ENCODE data around the gene RHOT1. TPM values are rescaled to one million over a fixed set of nuclear protein-coding genes. Genes with fewer than 3 reads are reported as not detected.

RHOT1 gene
- total RNA-seq, 1 experiment from 2014 or later, result 23.0 TPM

GRCh38 chr17:32264823-32265191, 122.5 kb downstream of the RHOT1 start:
- no peak for TF ChIP-seq CTCF (IDR thresholded peaks at IDR 0.05; ENCODE audit: unreplicated experiment)
- Mint-ChIP-seq H3K4me1 (ENCODE audit: low read depth, unreplicated experiment) (peaks cover 28% of the 10 kb centered on the region), H3K27ac (ENCODE audit: unreplicated experiment) (no peak overlapping the region), H3K27me3 (ENCODE audit: unreplicated experiment) (peaks cover 94% of the 10 kb centered on the region), H3K4me3 (ENCODE audit: low read depth, unreplicated experiment) (peak overlapping the region; percentile 30), H3K9me3 (ENCODE audit: low read depth, unreplicated experiment) (no peaks in the 10 kb centered on the region), H3K36me3 (ENCODE audit: insufficient read depth, unreplicated experiment) (peaks cover 4% of the 10 kb centered on the region)
- CTCF ChIA-PET, result no interaction called here
- BruUV-seq (replicated peaks), result no TSS peak
- intact Hi-C loops (cut with micrococcal nuclease; ENCODE audit: unreplicated experiment), result no loop called here
- DNase-seq, result no peak

GRCh38 chr17:32265192-32265923, 123.1 kb downstream of the RHOT1 start, which contains the start of gene RHBDL3:
TSS of gene RHBDL3 (plus strand) at chr17:32265832. CDS start at chr17:32266190, 358 bp downstream.
- CTCF ChIA-PET, result no interaction called here
- Mint-ChIP-seq H3K4me3 (ENCODE audit: low read depth, unreplicated experiment) (peak within 1 kb of the TSS; percentile 62), H3K27me3 (ENCODE audit: unreplicated experiment) (peaks cover 94% of the 10 kb centered on the region), H3K36me3 (ENCODE audit: insufficient read depth, unreplicated experiment) (peaks cover 4% of the 10 kb centered on the region), H3K27ac (ENCODE audit: unreplicated experiment) (no peak within 1 kb of the TSS), H3K4me1 (ENCODE audit: low read depth, unreplicated experiment) (peaks cover 28% of the 10 kb centered on the region), H3K9me3 (ENCODE audit: low read depth, unreplicated experiment) (no peaks in the 10 kb centered on the region)
- intact Hi-C loops (cut with micrococcal nuclease; ENCODE audit: unreplicated experiment), result no loop called here
- DNase-seq, result no peak
- BruUV-seq (replicated peaks), result no TSS peak
- TF ChIP-seq CTCF (IDR thresholded peaks at IDR 0.05; ENCODE audit: unreplicated experiment), result no peak

DNA sequence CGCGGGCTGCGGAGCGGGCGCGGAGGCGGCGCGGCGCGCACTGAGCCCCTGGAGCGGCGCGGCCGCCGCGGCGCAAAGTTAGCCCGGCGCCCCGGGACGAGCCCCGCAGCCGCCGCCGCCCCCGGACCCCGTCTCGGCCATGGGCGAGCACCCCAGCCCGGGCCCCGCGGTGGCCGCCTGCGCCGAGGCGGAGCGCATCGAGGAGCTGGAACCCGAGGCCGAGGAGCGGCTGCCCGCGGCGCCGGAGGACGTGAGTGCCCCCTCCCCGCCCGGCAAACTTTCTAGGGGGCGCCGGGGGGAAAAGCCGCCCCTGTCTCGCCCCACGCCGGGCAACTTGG, 123.7 kb downstream of the RHOT1 start:
- no peak for DNase-seq
- H3K27ac Mint-ChIP-seq (ENCODE audit: unreplicated experiment), result no peak overlapping the region
- CTCF ChIA-PET, result interaction anchor here (0.5 kb wide), 1 partner anchor 74 kb away, joined by 6 read pairs; no protein-coding TSS in a partner anchor
- H3K27me3 Mint-ChIP-seq (ENCODE audit: unreplicated experiment), result peaks cover 94% of the 10 kb centered on the region
- H3K9me3 Mint-ChIP-seq (ENCODE audit: low read depth, unreplicated experiment), result no peaks in the 10 kb centered on the region
- peaks cover 26% of the 10 kb centered on the region for H3K4me1 Mint-ChIP-seq (ENCODE audit: low read depth, unreplicated experiment)
- intact Hi-C loops (cut with micrococcal nuclease; ENCODE audit: unreplicated experiment), result no loop called here
- H3K36me3 Mint-ChIP-seq (ENCODE audit: insufficient read depth, unreplicated experiment), result peaks cover 4% of the 10 kb centered on the region
- H3K4me3 Mint-ChIP-seq (ENCODE audit: low read depth, unreplicated experiment), result peak overlapping the region; percentile 62
- BruUV-seq (replicated peaks), result no TSS peak
- TF ChIP-seq CTCF (IDR thresholded peaks at IDR 0.05; ENCODE audit: unreplicated experiment), result no peak

- H3K27me3 Mint-ChIP-seq (ENCODE audit: unreplicated experiment), result peaks cover 94% of the 10 kb centered on the region
- no peak overlapping the region for H3K27ac Mint-ChIP-seq (ENCODE audit: unreplicated experiment)
- no peaks in the 10 kb centered on the region for H3K9me3 Mint-ChIP-seq (ENCODE audit: low read depth, unreplicated experiment)
- H3K4me1 Mint-ChIP-seq (ENCODE audit: low read depth, unreplicated experiment), result peaks cover 19% of the 10 kb centered on the region
- peak; percentile 8 for DNase-seq
- TF ChIP-seq CTCF (IDR thresholded peaks at IDR 0.05; ENCODE audit: unreplicated experiment), result no peak
- H3K4me3 Mint-ChIP-seq (ENCODE audit: low read depth, unreplicated experiment), result peak overlapping the region; percentile 62
- BruUV-seq (replicated peaks), result no TSS peak
- peaks cover 4% of the 10 kb centered on the region for H3K36me3 Mint-ChIP-seq (ENCODE audit: insufficient read depth, unreplicated experiment)
- intact Hi-C loops (cut with micrococcal nuclease; ENCODE audit: unreplicated experiment), result no loop called here
- CTCF ChIA-PET, result interaction anchor here (0.5 kb wide), 2 partner anchors 74 to 356 kb away, joined by 3 to 6 read pairs; no protein-coding TSS in a partner anchor
These were observed 124.3 kb downstream of the RHOT1 start for GRCh38 chr17:32266389-32267301.
